Astrocyte (in vitro differentiated cells and primary cell): ENCODE data around the gene FLRT1. TPM values are rescaled to one million over a fixed set of nuclear protein-coding genes. Genes with fewer than 3 reads are reported as not detected.

Source experiments
- DNase-seq: peaks from one replicate; pipeline ENCODE4 v3.0.0-alpha.2; 2010; ENCODE audit warnings: low read depth
- FAIRE-seq: peaks from 2 replicates; lab custom pipeline; 2011; peaks lifted over from hg19 to GRCh38; lab: Jason Lieb, UNC
- H2AFZ ChIP-seq: 2 replicates; pipeline ENCODE4 v1.6.0; 2012; ENCODE audit warnings: low read depth, low read length, inconsistent platforms
- H3K27ac ChIP-seq: 2 replicates; pipeline ENCODE4 v1.5.1; 2011; ENCODE audit warnings: low read depth, low read length, inconsistent platforms
- H3K27me3 ChIP-seq: 2 replicates; pipeline ENCODE4 v1.6.0; 2011; ENCODE audit warnings: low read length, inconsistent platforms; ENCODE audit not compliant: insufficient read depth
- H3K36me3 ChIP-seq: 2 replicates; pipeline ENCODE4 v1.5.1; 2011; ENCODE audit warnings: low read length, inconsistent platforms; ENCODE audit not compliant: insufficient read depth
- H3K4me1 ChIP-seq: 2 replicates; pipeline ENCODE4 v1.5.1; 2011; ENCODE audit warnings: low read length, inconsistent platforms; ENCODE audit not compliant: insufficient read depth
- H3K4me2 ChIP-seq: 2 replicates; pipeline ENCODE4 v1.6.0; 2012; ENCODE audit warnings: low read length, inconsistent platforms
- H3K4me3 ChIP-seq: 2 replicates; pipeline ENCODE4 v1.5.1; 2011; ENCODE audit warnings: low read depth, mild to moderate bottlenecking, low read length, inconsistent platforms; ENCODE audit not compliant: insufficient read depth
- H3K79me2 ChIP-seq: 2 replicates; pipeline ENCODE4 v1.6.0; 2012; ENCODE audit warnings: mild to moderate bottlenecking, low read length, inconsistent platforms; ENCODE audit not compliant: insufficient read depth
- H3K9ac ChIP-seq: 2 replicates; pipeline ENCODE4 v1.6.0; 2012; ENCODE audit warnings: mild to moderate bottlenecking, low read length, inconsistent platforms
- H3K9me3 ChIP-seq: 2 replicates; pipeline ENCODE4 v1.5.1; 2012; ENCODE audit warnings: low read depth, mild to moderate bottlenecking, low read length, inconsistent platforms; ENCODE audit not compliant: insufficient read depth
- H4K20me1 ChIP-seq: 2 replicates; pipeline ENCODE4 v1.6.0; 2012; ENCODE audit warnings: low read length, inconsistent platforms; ENCODE audit not compliant: insufficient read depth
- H3K27ac Mint-ChIP-seq: one replicate; pipeline ENCODE4 v1.8.0; 2021; ENCODE audit warnings: mild to moderate bottlenecking, mixed read lengths; ENCODE audit not compliant: unreplicated experiment
- H3K27me3 Mint-ChIP-seq: one replicate; pipeline ENCODE4 v1.8.0; 2021; ENCODE audit warnings: low read depth, mixed read lengths; ENCODE audit not compliant: unreplicated experiment
- H3K36me3 Mint-ChIP-seq: one replicate; pipeline ENCODE4 v1.8.0; 2021; ENCODE audit warnings: low read depth, mixed read lengths; ENCODE audit not compliant: unreplicated experiment
- H3K4me1 Mint-ChIP-seq: one replicate; pipeline ENCODE4 v1.8.0; 2021; ENCODE audit warnings: low read depth, mixed read lengths; ENCODE audit not compliant: unreplicated experiment
- H3K4me3 Mint-ChIP-seq: one replicate; pipeline ENCODE4 v1.8.0; 2021; ENCODE audit warnings: mild to moderate bottlenecking, moderate library complexity, mixed read lengths; ENCODE audit not compliant: unreplicated experiment
- H3K9me3 Mint-ChIP-seq: one replicate; pipeline ENCODE4 v1.8.0; 2021; ENCODE audit warnings: mild to moderate bottlenecking, mixed read lengths; ENCODE audit not compliant: unreplicated experiment
- CTCF ChIP-seq: IDR thresholded peaks from 2 replicates; pipeline ENCODE4 v1.5.1; 2011; ENCODE audit warnings: low read depth, mild to moderate bottlenecking, inconsistent platforms, low read length, moderate library complexity; ENCODE audit not compliant: insufficient read depth
- EZH2 ChIP-seq: IDR thresholded peaks from 2 replicates; pipeline ENCODE4 v1.6.1; 2012; ENCODE audit warnings: mild to moderate bottlenecking, low read length, inconsistent platforms; ENCODE audit not compliant: insufficient read depth
- total RNA-seq: library from RNA; stranded (reverse); gene quantifications from 2 replicates; pipeline ENCODE4 v1.2.1, GENCODE V29; 2021

The FLRT1 gene
- total RNA-seq, 1 donor from 2014 or later, result 0.20 TPM

GRCh38 chr11:64000740-64001483 is 34.8 kb upstream of the FLRT1 start:
- no peaks in the 10 kb centered on the region for H3K9me3 ChIP-seq
- no peak overlapping the region for H2AFZ ChIP-seq
- Mint-ChIP-seq H3K4me3 (no peak overlapping the region), H3K27ac (no peak overlapping the region), H3K9me3 (no peaks in the 10 kb centered on the region), H3K4me1 (no peaks in the 10 kb centered on the region), H3K27me3 (peaks cover 29% of the 10 kb centered on the region), H3K36me3 (no peaks in the 10 kb centered on the region)
- H3K79me2 ChIP-seq, result no peaks in the 10 kb centered on the region
- H3K27me3 ChIP-seq, result no peaks in the 10 kb centered on the region
- peak overlapping the region; percentile 33 for H3K4me3 ChIP-seq
- TF ChIP-seq CTCF, result no peak
- peak; percentile 18 for TF ChIP-seq EZH2
- peak overlapping the region; percentile 35 for H3K9ac ChIP-seq
- FAIRE-seq, result no peak
- DNase-seq, result no peak
- H3K36me3 ChIP-seq, result no peaks in the 10 kb centered on the region
- H3K4me2 ChIP-seq, result peak overlapping the region; percentile 76
- H3K4me1 ChIP-seq, result peaks cover 10% of the 10 kb centered on the region
- no peak overlapping the region for H3K27ac ChIP-seq
- H4K20me1 ChIP-seq, result peaks cover 62% of the 10 kb centered on the region

GRCh38 chr11:64001484-64002420 is 34.0 kb upstream of the FLRT1 start:
- Histone ChIP-seq H3K4me3 (no peak overlapping the region), H2AFZ (no peak overlapping the region), H3K27ac (no peak overlapping the region), H3K36me3 (no peaks in the 10 kb centered on the region), H3K79me2 (no peaks in the 10 kb centered on the region), H3K9ac (no peak overlapping the region), H3K27me3 (no peaks in the 10 kb centered on the region), H3K4me2 (peak overlapping the region; percentile 12), H3K9me3 (no peaks in the 10 kb centered on the region), H4K20me1 (peaks cover 54% of the 10 kb centered on the region), H3K4me1 (peaks cover 10% of the 10 kb centered on the region)
- DNase-seq, result no peak
- H3K27me3 Mint-ChIP-seq, result peaks cover 36% of the 10 kb centered on the region
- TF ChIP-seq CTCF (no peak), EZH2 (no peak)
- no peaks in the 10 kb centered on the region for H3K36me3 Mint-ChIP-seq
- H3K4me3 Mint-ChIP-seq, result no peak overlapping the region
- no peak for FAIRE-seq
- no peak overlapping the region for H3K27ac Mint-ChIP-seq
- no peaks in the 10 kb centered on the region for H3K4me1 Mint-ChIP-seq
- H3K9me3 Mint-ChIP-seq, result peaks cover 2% of the 10 kb centered on the region
